Panc1 (cell line): Measurements from ENCODE around the gene YPEL1. TPM values are rescaled to one million over a fixed set of nuclear protein-coding genes. Genes with fewer than 3 reads are reported as not detected.

Source experiments
- ATAC-seq: fragments of 200-7000 bp; cut with Tn5 transposase; 2 replicates; pipeline ENCODE4 v1.9.1; 2020; ENCODE audit warnings: mild to moderate bottlenecking, moderate library complexity
- BruUV-seq: library from RNA; stranded (reverse); fragments of 400-500 nt; replicated peaks from 2 replicates; lab custom pipeline; 2021; lab: Mats Ljungman, UMichigan
- CTCF ChIA-PET: fragments of 300-600 bp; sonication (Branson Sonifier 250); formaldehyde crosslinking; loops from one replicate; lab custom pipeline; 2022; ENCODE audit warnings: antibody characterized with exemption; lab: Charles Lee
- POLR2A ChIA-PET: fragments of 300-600 bp; sonication (Branson Sonifier 250); formaldehyde crosslinking; loops from one replicate; lab custom pipeline; 2022; ENCODE audit warnings: antibody characterized with exemption; lab: Charles Lee
- DNase-seq: peaks from one replicate; pipeline ENCODE4 v3.0.0-alpha.2; 2010; ENCODE audit warnings: low read depth, low spot score
- H3K27ac ChIP-seq: 2 replicates; pipeline ENCODE4 v1.5.1; 2011; ENCODE audit warnings: mild to moderate bottlenecking, low read length, inconsistent platforms
- H3K27me3 ChIP-seq: fragments of 200-500 bp; sonication (Bioruptor generic); 2 replicates; pipeline ENCODE4 v1.6.0; 2014; ENCODE audit warnings: low read length, inconsistent platforms; ENCODE audit not compliant: control insufficient read depth, insufficient read depth
- H3K36me3 ChIP-seq: fragments of 200-500 bp; sonication (Bioruptor generic); 2 replicates; pipeline ENCODE4 v1.5.1; 2014; ENCODE audit warnings: inconsistent platforms, mild to moderate bottlenecking, low read length, moderate library complexity; ENCODE audit not compliant: control insufficient read depth, insufficient read depth
- H3K4me1 ChIP-seq: 2 replicates; pipeline ENCODE4 v1.5.1; 2011; ENCODE audit warnings: inconsistent platforms, mild to moderate bottlenecking, low read length, moderate library complexity; ENCODE audit not compliant: control insufficient read depth, insufficient read depth
- H3K4me3 ChIP-seq, 2 experiments: 2 replicates each; pipeline ENCODE4 v1.5.1; 2011 to 2012; ENCODE audit warnings: low read depth in 2 of 2, low read length in 2 of 2, mild to moderate bottlenecking in 2 of 2, inconsistent platforms in 1 of 2, moderate library complexity in 1 of 2
- H3K9me3 ChIP-seq: fragments of 200-500 bp; sonication (Bioruptor generic); 2 replicates; pipeline ENCODE4 v1.5.1; 2014; ENCODE audit warnings: low read depth, mild to moderate bottlenecking, inconsistent platforms, low read length, moderate library complexity; ENCODE audit not compliant: control insufficient read depth, insufficient read depth
- CTCF ChIP-seq: fragments of 450-650 bp; IDR thresholded peaks from 2 replicates; pipeline ENCODE4 v1.5.1; 2017; ENCODE audit warnings: mild to moderate bottlenecking
- POLR2AphosphoS5 ChIP-seq: IDR thresholded peaks from 2 replicates; pipeline ENCODE4 v1.6.1; 2012; ENCODE audit warnings: mild to moderate bottlenecking, low read depth, low read length, moderate library complexity
- SIN3A ChIP-seq: IDR thresholded peaks from 2 replicates; pipeline ENCODE4 v1.6.1; 2012; ENCODE audit warnings: low read depth, mild to moderate bottlenecking, low read length, moderate library complexity, borderline replicate concordance; ENCODE audit not compliant: insufficient read depth
- TCF7L2 ChIP-seq: IDR thresholded peaks from 2 replicates; pipeline ENCODE4 v1.6.1; 2011; ENCODE audit warnings: mild to moderate bottlenecking, low read depth, low read length, inconsistent platforms
- in situ Hi-C: cut with HindIII; loops from 2 replicates; pipeline ENCODE4 v1.10.0; 2016; ENCODE audit warnings: low sequenced_read_pairs, low pct_unique_long_range_greater_than_20kb
- intact Hi-C: fragments of 100-400 bp; cut with micrococcal nuclease; formaldehyde crosslinking; loops from one replicate; pipeline ENCODE4 v1.10.0; 2022; ENCODE audit not compliant: unreplicated experiment
- total RNA-seq: library from RNA; stranded (reverse); gene quantifications from one replicate; pipeline ENCODE4 v1.2.1, GENCODE V29; 2021; ENCODE audit not compliant: unreplicated experiment
- TF ChIP-seq, protein P1 (sequence below), 2 experiments: IDR thresholded peaks; 2 replicates each; pipeline ENCODE4 v1.6.1; 2011 to 2012; ENCODE audit warnings: low read depth in 2 of 2, control low read depth in 1 of 2, low read length in 1 of 2, mild to moderate bottlenecking in 1 of 2, moderate library complexity in 1 of 2; ENCODE audit not compliant: insufficient read depth in 1 of 2

YPEL1 gene
- total RNA-seq, 1 experiment from 2014 or later: 4.0 TPM

DNA sequence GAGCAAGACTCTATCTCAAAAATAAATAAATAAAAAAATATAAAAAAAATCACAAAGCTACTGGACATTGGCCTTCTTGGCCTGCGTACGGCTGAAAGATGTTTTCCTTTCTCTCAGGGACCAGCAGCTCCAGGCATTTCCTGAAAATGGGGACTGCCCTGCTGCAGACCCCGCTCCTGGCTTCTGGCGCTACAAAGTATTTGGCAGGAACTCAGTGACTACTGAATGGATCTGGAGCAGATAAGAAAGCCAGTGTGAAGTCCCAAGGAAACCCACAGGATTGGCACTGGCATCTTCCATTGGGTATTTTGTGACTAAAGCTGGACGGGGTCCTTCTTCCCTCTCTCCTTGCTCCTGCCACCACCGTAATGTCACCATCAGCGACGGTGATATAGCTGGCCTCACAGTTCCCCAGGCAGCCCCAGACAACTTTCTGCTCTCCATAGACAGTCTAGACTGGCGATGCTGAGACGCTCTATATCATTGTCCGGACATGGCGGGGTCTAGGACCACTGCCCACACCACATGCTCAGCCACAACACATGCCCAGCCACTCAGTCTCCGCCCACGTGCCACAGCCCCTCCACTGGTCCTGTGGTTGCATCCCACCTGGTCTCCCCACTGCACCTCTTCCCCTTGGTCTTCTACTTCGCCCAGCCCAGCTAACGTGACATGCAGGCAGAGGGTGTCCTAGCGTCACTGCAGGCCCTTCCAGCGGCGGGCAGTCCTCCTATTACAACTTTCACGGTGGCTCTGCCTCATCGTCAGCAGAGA is 22.7 kb upstream of the YPEL1 start:
- H3K4me3 ChIP-seq: no peak overlapping the region
- intact Hi-C loops: no loop called here
- BruUV-seq: no TSS peak
- POLR2A ChIA-PET: interaction anchor here (0.5 kb wide), 1 partner anchor 60 kb away, joined by 7 read pairs; no protein-coding TSS in a partner anchor
- no peaks in the 10 kb centered on the region; the same call in 1 of the 2 replicates for H3K36me3 ChIP-seq
- TF ChIP-seq, protein P1, sequence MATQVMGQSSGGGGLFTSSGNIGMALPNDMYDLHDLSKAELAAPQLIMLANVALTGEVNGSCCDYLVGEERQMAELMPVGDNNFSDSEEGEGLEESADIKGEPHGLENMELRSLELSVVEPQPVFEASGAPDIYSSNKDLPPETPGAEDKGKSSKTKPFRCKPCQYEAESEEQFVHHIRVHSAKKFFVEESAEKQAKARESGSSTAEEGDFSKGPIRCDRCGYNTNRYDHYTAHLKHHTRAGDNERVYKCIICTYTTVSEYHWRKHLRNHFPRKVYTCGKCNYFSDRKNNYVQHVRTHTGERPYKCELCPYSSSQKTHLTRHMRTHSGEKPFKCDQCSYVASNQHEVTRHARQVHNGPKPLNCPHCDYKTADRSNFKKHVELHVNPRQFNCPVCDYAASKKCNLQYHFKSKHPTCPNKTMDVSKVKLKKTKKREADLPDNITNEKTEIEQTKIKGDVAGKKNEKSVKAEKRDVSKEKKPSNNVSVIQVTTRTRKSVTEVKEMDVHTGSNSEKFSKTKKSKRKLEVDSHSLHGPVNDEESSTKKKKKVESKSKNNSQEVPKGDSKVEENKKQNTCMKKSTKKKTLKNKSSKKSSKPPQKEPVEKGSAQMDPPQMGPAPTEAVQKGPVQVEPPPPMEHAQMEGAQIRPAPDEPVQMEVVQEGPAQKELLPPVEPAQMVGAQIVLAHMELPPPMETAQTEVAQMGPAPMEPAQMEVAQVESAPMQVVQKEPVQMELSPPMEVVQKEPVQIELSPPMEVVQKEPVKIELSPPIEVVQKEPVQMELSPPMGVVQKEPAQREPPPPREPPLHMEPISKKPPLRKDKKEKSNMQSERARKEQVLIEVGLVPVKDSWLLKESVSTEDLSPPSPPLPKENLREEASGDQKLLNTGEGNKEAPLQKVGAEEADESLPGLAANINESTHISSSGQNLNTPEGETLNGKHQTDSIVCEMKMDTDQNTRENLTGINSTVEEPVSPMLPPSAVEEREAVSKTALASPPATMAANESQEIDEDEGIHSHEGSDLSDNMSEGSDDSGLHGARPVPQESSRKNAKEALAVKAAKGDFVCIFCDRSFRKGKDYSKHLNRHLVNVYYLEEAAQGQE (IDR thresholded peaks at IDR 0.05; ENCODE audit: insufficient read depth in 1 of 2, low read depth in 2 of 2, low read length in 1 of 2): no peak
- TF ChIP-seq CTCF (no peak), SIN3A (no peak), POLR2AphosphoS5 (no peak; the same call in 1 of the 2 replicates), TCF7L2 (no peak)
- no peaks in the 10 kb centered on the region for H3K4me1 ChIP-seq
- no peak overlapping the region for H3K27ac ChIP-seq
- in situ Hi-C loops: no loop called here
- CTCF ChIA-PET: no interaction called here
- no peaks in the 10 kb centered on the region for H3K9me3 ChIP-seq
- H3K27me3 ChIP-seq: no peaks in the 10 kb centered on the region
- no peak for ATAC-seq
- DNase-seq: no peak

- no peaks in the 10 kb centered on the region for H3K27me3 ChIP-seq
- ChIA-PET CTCF (no interaction called here), POLR2A (no interaction called here)
- DNase-seq: no peak
- intact Hi-C loops: no loop called here
- in situ Hi-C loops: no loop called here
- H3K4me3 ChIP-seq: no peak overlapping the region
- TF ChIP-seq CTCF (no peak), SIN3A (no peak), POLR2AphosphoS5 (no peak), TCF7L2 (no peak)
- TF ChIP-seq, protein P1 (IDR thresholded peaks at IDR 0.05; ENCODE audit: insufficient read depth in 1 of 2, low read depth in 2 of 2, low read length in 1 of 2): no peak
- H3K36me3 ChIP-seq: no peaks in the 10 kb centered on the region; the same call in 1 of the 2 replicates
- BruUV-seq: no TSS peak
- no peaks in the 10 kb centered on the region for H3K4me1 ChIP-seq
- no peak for ATAC-seq
- no peaks in the 10 kb centered on the region for H3K9me3 ChIP-seq
- no peak overlapping the region for H3K27ac ChIP-seq
Measured at GRCh38 chr22:21755851-21756284, 20.3 kb upstream of the YPEL1 start.
